DOHH2 (cell line): Measurements from ENCODE around the gene LRRN2.
"Not testable (repeated sequence)": the region's sequence is repeated elsewhere in the genome, so short reads cannot be mapped to it uniquely, and the experiment has no call there.

ENCODE experiments used
- H3F3A ChIP-seq: fragments of 200-600 bp; sonication (generic), shearing (Covaris generic); 2 replicates; pipeline ENCODE4 v1.6.0; 2016; ENCODE audit warnings: antibody characterized with exemption, mild to moderate bottlenecking; ENCODE audit not compliant: control insufficient read depth, insufficient read depth
- H3K27ac ChIP-seq: fragments of 200-600 bp; sonication (generic); 2 replicates; pipeline ENCODE4 v1.5.1; 2014; ENCODE audit warnings: low read depth, mild to moderate bottlenecking, low read length, moderate library complexity
- H3K27me3 ChIP-seq: fragments of 200-600 bp; sonication (generic); 2 replicates; pipeline ENCODE4 v1.6.1; 2014; ENCODE audit warnings: mild to moderate bottlenecking, low read length, mixed read lengths; ENCODE audit not compliant: control insufficient read depth
- H3K36me3 ChIP-seq: fragments of 200-600 bp; sonication (generic); 2 replicates; pipeline ENCODE4 v1.6.1; 2014; ENCODE audit warnings: mild to moderate bottlenecking, low read length, moderate library complexity, mixed read lengths; ENCODE audit not compliant: control insufficient read depth
- H3K4me1 ChIP-seq: fragments of 200-600 bp; sonication (generic); 2 replicates; pipeline ENCODE4 v1.6.1; 2014; ENCODE audit warnings: mild to moderate bottlenecking, low read length, mixed read lengths; ENCODE audit not compliant: control insufficient read depth
- H3K4me2 ChIP-seq: fragments of 200-600 bp; sonication (generic); 2 replicates; pipeline ENCODE4 v1.6.0; 2014; ENCODE audit warnings: mild to moderate bottlenecking, low read length, moderate library complexity
- H3K4me3 ChIP-seq: fragments of 200-600 bp; sonication (generic); 2 replicates; pipeline ENCODE4 v1.5.1; 2014; ENCODE audit warnings: mild to moderate bottlenecking, low read length, mixed read lengths
- H3K79me2 ChIP-seq: fragments of 200-600 bp; sonication (generic); 2 replicates; pipeline ENCODE4 v1.6.1; 2014; ENCODE audit warnings: mild to moderate bottlenecking, low read length, mixed read lengths; ENCODE audit not compliant: control insufficient read depth
- H3K9me2 ChIP-seq: fragments of 200-600 bp; sonication (generic); replicated peaks from 2 replicates; pipeline ENCODE4 v1.6.1; 2014; ENCODE audit warnings: mild to moderate bottlenecking, low read length, mixed read lengths; ENCODE audit not compliant: control insufficient read depth
- H3K9me3 ChIP-seq: fragments of 200-600 bp; sonication (generic); 2 replicates; pipeline ENCODE4 v1.6.1; 2014; ENCODE audit warnings: antibody characterized with exemption, low read length, mixed read lengths; ENCODE audit not compliant: control insufficient read depth, insufficient read depth
- H4K20me1 ChIP-seq: fragments of 200-600 bp; sonication (generic); 2 replicates; pipeline ENCODE4 v1.6.0; 2014; ENCODE audit warnings: low read depth, mild to moderate bottlenecking, antibody characterized with exemption, low read length, moderate library complexity; ENCODE audit not compliant: control insufficient read depth, insufficient read depth
- CTCF ChIP-seq: fragments of 200-600 bp; sonication (generic); IDR thresholded peaks from one replicate; pipeline ENCODE4 v1.5.1; 2014; ENCODE audit warnings: antibody characterized with exemption, mild to moderate bottlenecking, low read depth, low read length; ENCODE audit not compliant: poor library complexity, severe bottlenecking
- EZH2phosphoT487 ChIP-seq: fragments of 200-600 bp; sonication (generic); IDR thresholded peaks from 2 replicates; pipeline ENCODE4 v1.6.1; 2017; ENCODE audit warnings: borderline replicate concordance, mild to moderate bottlenecking, antibody characterized with exemption, low read length, moderate library complexity, mixed read lengths

Gene LRRN2

DNA sequence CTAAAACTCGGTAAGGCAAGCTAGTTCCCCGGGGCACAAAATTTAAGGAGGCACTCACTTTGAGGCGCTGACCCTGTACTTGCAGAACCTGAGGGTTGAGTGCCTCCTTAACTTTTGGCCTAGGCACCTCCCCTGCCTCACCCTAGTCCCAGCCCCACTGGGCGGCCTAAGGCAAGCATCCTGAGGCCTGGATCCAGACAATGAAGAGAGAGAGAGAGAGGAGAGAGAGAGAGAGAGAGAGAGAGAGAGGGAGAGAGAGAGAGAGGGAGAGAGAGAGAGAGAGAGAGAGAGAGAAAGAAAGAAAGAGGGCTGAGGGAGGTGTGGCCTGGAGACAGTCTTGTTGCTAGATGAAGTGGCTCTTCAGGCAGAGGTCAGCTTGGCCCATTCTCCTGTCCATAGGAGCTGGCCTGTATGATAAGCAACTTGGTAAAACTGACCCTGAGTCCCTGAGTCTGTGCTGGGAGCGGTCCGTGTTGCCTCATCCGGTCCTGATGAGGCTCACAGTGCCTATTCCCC lies 7.4 kb upstream of the LRRN2 start:
- H3K36me3 ChIP-seq, result no peaks in the 10 kb centered on the region
- H3K4me2 ChIP-seq, result no peak overlapping the region
- H3F3A ChIP-seq, result no peaks in the 10 kb centered on the region
- no peak overlapping the region for H3K4me3 ChIP-seq
- H4K20me1 ChIP-seq, result no peaks in the 10 kb centered on the region
- no peak overlapping the region for H3K27ac ChIP-seq
- H3K9me3 ChIP-seq, result no peaks in the 10 kb centered on the region
- H3K4me1 ChIP-seq, result 0 out of 2 replicates have a peak, but pooled peaks cover 3% of the 10 kb centered on the region
- TF ChIP-seq CTCF (no peak), EZH2phosphoT487 (no peak)
- H3K9me2 ChIP-seq, result no peaks in the 10 kb centered on the region
- peaks cover 16% of the 10 kb centered on the region for H3K27me3 ChIP-seq
- no peaks in the 10 kb centered on the region for H3K79me2 ChIP-seq

DNA sequence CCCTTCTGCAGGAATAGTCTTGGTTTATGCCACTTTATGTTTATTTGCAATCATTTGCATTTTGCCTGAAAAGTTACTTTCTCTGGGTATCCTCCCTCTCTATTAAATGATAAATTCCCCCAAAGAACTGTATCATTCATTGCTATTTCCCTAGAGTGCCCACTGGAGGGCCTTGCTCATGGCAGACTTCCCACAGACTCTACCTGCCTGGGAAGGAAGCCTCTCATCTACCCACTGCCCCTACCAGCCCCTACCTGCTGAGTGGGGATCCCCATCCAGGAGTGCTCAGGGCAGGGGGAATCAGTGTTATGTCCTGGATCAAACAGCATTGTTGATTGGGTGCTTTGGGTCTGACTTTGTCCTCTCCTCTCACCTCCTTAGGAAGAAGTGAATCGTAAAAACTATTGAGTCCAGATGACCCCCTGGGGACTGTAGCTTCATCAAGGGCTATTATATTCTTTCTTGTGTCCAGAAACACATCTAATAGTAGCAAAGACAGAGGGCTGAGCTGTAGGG lies 6.8 kb upstream of the LRRN2 start:
- no peak overlapping the region for H3K4me3 ChIP-seq
- H3K9me2 ChIP-seq, result no peaks in the 10 kb centered on the region
- no peaks in the 10 kb centered on the region for H3K9me3 ChIP-seq
- no peaks in the 10 kb centered on the region for H3F3A ChIP-seq
- no peaks in the 10 kb centered on the region for H3K36me3 ChIP-seq
- peaks cover 20% of the 10 kb centered on the region for H3K27me3 ChIP-seq
- 0 out of 2 replicates have a peak, but pooled peaks cover 3% of the 10 kb centered on the region for H3K4me1 ChIP-seq
- H3K27ac ChIP-seq, result no peak overlapping the region
- H3K4me2 ChIP-seq, result no peak overlapping the region
- H4K20me1 ChIP-seq, result no peaks in the 10 kb centered on the region
- H3K79me2 ChIP-seq, result no peaks in the 10 kb centered on the region
- no peak for TF ChIP-seq EZH2phosphoT487
- peak; percentile 43 for TF ChIP-seq CTCF

- not testable (repeated sequence) for H3K4me1 ChIP-seq, H3K4me2 ChIP-seq, H3K27ac ChIP-seq
These were observed 5.8 kb upstream of the LRRN2 start for GRCh38 chr1:204691328-204691730.

GRCh38 chr1:204688776-204689175 lies 3.2 kb upstream of the LRRN2 start:
- H3K9me2 ChIP-seq, result no peaks in the 10 kb centered on the region
- no peaks in the 10 kb centered on the region for H3K9me3 ChIP-seq
- no peaks in the 10 kb centered on the region for H4K20me1 ChIP-seq
- peaks cover 6% of the 10 kb centered on the region; the same call in 1 of the 2 replicates for H3K4me1 ChIP-seq
- no peak overlapping the region for H3K4me2 ChIP-seq
- H3K36me3 ChIP-seq, result no peaks in the 10 kb centered on the region
- no peaks in the 10 kb centered on the region for H3F3A ChIP-seq
- no peak overlapping the region for H3K27ac ChIP-seq
- no peak overlapping the region for H3K4me3 ChIP-seq
- H3K79me2 ChIP-seq, result no peaks in the 10 kb centered on the region
- peaks cover 29% of the 10 kb centered on the region for H3K27me3 ChIP-seq
- TF ChIP-seq EZH2phosphoT487 (no peak), CTCF (no peak)

More at GRCh38 chr1:204691328-204691730, 5.8 kb upstream of the LRRN2 start:
- not testable (repeated sequence) for H3K4me3 ChIP-seq, H3K9me3 ChIP-seq, H4K20me1 ChIP-seq, H3F3A ChIP-seq, H3K79me2 ChIP-seq, H3K9me2 ChIP-seq, H3K36me3 ChIP-seq
- peaks cover 26% of the 10 kb centered on the region for H3K27me3 ChIP-seq
